Erythroblast (primary cell): ENCODE measurements around the gene PISD.

Source experiments
- GATA1 ChIP-seq: IDR thresholded peaks from 2 replicates; pipeline ENCODE4 v1.6.1; 2011; ENCODE audit warnings: low read depth, mild to moderate bottlenecking, control low read depth, low read length, moderate library complexity
- POLR2A ChIP-seq: IDR thresholded peaks from 2 replicates; pipeline ENCODE4 v1.6.1; 2011; ENCODE audit warnings: mild to moderate bottlenecking, low read length

GRCh38 chr22:31603081-31603525 lies 58.9 kb downstream of the PISD start:
- no peak for TF ChIP-seq POLR2A
- TF ChIP-seq GATA1, result peak; percentile 49
